GM10266 (cell line): ENCODE data around the gene TCP11.

Source experiments
- DNase-seq: peaks from one replicate; pipeline ENCODE4 v3.0.0; 2012; ENCODE audit errors: extremely low spot score
- CTCF ChIP-seq: IDR thresholded peaks from 2 replicates; pipeline ENCODE4 v1.5.1; 2012; ENCODE audit warnings: mild to moderate bottlenecking, low read depth; ENCODE audit not compliant: control insufficient read depth, insufficient read depth; ENCODE audit errors: missing control alignments

The TCP11 gene

GRCh38 chr6:35082733-35083403 is 58.3 kb downstream of the TCP11 start:
- no peak for TF ChIP-seq CTCF
- no peak for DNase-seq

DNA sequence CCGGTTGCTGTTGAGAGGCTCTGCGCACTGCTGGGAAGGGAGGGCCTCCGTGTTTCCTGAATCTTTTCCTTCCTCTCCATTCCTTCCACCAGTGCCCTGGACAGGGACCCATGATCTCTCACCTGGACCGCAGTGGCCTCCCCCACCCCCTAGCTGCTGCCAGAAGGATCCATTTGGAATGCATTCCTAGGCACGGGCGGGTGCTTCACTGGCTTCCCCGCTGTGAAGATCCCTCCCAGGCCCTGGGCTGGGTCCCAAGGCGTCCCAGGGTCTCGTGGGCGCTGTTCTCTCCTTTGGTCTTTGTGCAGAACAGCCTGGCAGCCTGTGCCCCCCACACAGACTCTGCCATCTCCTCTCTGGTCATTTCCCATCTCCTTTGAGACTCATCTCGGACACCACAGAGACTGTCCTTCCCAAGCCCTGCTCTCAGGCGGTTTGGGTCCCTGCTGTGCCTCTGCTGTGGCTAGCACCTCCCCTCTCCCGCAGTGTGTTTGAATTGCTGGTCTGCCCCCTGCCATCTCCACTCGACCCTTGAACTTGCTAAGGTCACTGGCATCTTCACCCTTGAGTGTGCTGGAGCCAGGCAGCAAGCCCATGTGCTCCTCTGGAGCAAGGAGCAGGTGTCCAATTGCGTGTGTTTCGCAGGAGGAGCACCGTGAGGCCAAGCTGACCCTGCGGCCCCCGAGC is 59.0 kb downstream of the TCP11 start:
- no peak for DNase-seq
- no peak for TF ChIP-seq CTCF

DNA sequence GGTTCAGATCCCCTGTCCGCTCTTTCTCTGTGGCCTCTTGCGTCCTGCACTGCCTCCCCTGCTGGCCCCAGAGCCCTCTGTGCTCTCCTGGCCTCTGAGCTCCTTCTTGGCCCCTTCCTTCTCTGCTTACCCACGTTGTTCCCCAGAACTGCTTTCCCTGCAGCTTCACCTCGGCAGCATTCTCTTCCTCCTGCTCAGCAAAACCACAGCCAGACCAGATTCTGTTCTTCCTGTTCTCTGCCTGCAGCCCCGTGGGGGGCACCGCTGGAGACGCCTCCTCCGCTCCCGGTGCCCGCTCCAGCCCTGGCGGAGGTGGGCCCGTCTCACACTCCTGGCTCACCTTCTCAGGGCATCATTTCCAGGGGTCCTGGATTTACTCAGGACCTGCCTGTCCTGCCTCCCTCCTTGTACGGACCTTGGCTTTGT is 59.7 kb downstream of the TCP11 start:
- TF ChIP-seq CTCF = no peak
- no peak for DNase-seq

DNA sequence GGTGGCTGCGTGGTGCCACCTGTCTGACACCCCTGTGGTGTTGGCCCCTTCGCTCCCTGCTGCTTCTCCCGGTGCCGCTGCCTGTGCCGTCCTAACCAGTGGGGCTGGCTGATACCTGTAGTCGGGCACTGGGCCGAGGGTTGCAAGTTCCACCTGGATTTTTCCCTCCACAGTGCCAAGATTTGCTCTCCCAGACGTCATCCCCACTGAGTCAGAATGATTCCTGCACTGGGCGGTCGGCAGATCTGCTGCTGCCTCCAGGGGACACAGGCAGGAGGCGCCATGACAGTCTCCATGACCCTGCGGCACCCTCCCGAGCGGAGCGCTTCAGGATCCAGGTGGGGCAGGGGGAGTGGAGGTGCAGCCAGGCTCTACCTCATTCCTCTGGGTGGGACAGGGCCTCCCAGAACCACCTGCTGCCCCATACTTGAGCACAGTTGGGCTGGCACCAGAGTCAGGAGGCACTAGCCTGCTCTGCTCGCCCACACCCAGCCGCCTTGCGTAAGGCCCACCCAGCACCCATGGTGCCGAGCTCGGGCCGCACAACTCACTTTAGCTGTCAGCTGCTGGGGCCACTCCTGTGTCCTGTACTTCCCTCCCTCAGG is 60.2 kb downstream of the TCP11 start:
- TF ChIP-seq CTCF = no peak
- no peak for DNase-seq

DNA sequence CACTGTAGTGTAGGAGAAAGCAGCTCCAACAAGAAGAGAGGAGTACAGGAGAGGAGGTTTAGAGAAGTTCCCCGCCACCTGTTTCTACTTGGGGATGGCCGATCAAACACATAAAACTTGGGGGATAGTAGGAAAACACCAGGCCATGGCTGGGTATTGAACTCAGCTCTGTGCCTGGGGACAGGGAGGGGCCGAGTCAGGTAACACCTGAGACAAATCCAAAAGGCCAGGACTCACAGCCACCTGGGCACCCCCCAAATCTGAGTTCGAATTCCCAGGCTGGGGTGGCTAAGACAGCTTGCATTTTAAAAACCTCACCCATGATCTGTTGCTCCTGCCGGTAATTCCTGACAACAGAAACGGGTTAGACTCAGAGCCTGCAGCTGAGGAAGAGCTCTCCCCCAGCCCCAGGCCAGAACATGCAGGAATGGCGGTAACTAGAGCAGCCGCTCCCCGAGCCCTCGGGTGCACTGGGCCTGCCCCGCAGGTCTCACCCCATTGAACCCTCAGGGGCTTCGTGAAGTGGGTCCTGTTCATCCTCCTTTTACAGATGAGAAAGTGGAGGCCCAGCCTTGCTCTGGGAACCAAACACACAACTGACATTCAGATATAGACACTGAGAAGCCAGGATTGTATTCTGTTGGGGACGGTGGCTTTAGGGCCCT is 61.0 kb downstream of the TCP11 start:
- DNase-seq = no peak
- no peak for TF ChIP-seq CTCF

DNA sequence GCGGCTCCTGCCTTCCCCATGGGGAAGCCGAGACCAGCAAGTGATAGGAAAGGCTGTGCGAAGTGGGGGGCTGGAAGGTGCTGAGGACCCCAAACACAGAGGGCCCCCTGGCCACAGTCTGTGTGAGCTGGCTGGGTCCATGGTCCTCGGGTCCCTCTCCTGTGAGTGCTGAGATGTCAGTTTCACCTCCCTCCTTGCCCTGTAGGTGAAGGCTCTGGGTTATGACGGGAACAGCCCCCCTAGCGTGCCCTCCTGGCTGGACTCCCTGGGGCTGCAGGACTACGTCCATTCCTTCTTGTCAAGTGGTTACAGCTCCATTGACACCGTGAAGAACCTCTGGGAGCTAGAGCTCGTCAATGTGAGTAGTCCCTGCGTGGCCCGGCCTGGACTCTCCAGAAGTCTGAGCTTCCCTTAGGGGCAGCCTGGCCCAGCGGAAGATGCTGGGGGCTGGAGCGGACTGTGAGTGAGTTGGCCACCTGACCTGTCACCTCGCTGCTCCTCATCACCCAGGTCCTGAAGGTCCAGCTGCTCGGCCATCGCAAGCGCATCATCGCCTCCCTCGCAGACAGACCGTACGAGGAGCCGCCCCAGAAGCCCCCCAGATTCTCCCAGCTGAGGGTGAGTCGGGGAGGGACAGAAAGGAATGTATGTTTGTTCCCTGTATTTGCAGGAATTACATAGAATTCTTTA is 61.7 kb downstream of the TCP11 start:
- no peak for TF ChIP-seq CTCF
- DNase-seq = no peak
